Stimulated activated naive CD8-positive, alpha-beta T cell treated with anti-CD3 and anti-CD28 coated beads, Interleukin-15, amount 100 ng/mL, for 72 hours (primary cell): ENCODE data around the gene DDX39B.
"Not testable (repeated sequence)": the region's sequence is repeated elsewhere in the genome, so short reads cannot be mapped to it uniquely, and the experiment has no call there.

Experiments
- ATAC-seq: fragments of 150-1000 bp; cut with Tn5 transposase; 2 replicates; pipeline ENCODE4 v1.10.0; 2021; ENCODE audit warnings: mild to moderate bottlenecking, moderate library complexity
- DNase-seq, 2 donors: peaks; one replicate each; pipeline ENCODE4 v3.0.0; 2021 to 2022
- H3K27ac Mint-ChIP-seq, 2 donors: one replicate each; pipeline ENCODE4 v1.8.0; 2022; ENCODE audit warnings: mild to moderate bottlenecking in 2 of 2, mixed read lengths in 2 of 2, moderate library complexity in 2 of 2
- H3K27me3 Mint-ChIP-seq: one replicate; pipeline ENCODE4 v1.8.0; 2022; ENCODE audit warnings: mixed read lengths
- H3K4me1 Mint-ChIP-seq: one replicate; pipeline ENCODE4 v1.8.0; 2022; ENCODE audit warnings: mild to moderate bottlenecking, mixed read lengths
- H3K4me3 Mint-ChIP-seq, 2 donors: one replicate each; pipeline ENCODE4 v1.8.0; 2022; ENCODE audit warnings: mild to moderate bottlenecking in 2 of 2, mixed read lengths in 2 of 2, moderate library complexity in 1 of 2
- H3K9me3 Mint-ChIP-seq, 2 donors: one replicate each; pipeline ENCODE4 v1.8.0; 2022; ENCODE audit warnings: mixed read lengths in 2 of 2

Gene DDX39B

DNA sequence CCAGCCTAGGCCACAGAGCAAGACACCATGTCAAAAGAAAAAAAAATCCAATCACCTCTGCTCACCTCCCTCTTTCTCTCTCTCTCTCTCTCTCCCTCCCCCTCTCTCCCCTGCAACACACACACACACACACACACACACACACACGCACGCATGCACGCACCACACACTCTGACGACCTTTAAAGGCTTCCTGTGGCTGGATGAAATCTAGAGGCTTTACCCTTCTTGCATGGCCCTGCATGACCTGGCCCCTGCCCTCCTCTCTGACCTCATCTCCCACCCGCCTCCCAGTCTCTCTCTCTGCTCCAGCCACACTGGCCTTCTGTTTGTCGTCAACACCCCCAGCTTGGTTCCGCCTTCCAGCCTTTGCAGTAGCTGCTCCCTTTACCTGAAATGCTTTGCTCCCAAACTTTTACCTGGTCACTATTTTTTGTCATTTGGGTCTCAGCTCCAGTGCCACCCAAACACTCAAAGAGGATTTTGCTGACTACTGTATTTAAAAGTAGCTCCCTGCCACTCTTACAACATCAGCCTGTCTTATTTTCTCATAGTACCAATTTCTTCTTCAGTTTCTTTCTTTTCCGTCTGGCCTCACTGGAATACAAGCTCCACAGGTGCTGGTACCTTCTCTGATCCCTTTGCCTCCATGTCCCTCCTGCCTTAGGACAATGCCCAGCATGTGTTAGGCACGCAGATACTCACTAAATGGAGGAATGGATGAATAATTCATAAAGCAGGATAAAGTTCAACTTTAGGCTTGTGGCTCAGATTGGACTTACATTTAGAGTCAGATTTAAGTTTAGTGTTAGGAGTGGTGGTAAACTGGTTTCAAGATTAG is 25.9 kb upstream of the DDX39B start:
- Mint-ChIP-seq H3K4me3 (peak overlapping the region; percentile 55 to 66), H3K9me3 (no peaks in the 10 kb centered on the region), H3K4me1 (peaks cover 86% of the 10 kb centered on the region), H3K27ac (peak overlapping the region; percentile 12 to 21), H3K27me3 (no peaks in the 10 kb centered on the region)
- ATAC-seq = peak; percentile 35
- DNase-seq = peak in 1 of 2 donors; percentile 32

DNA sequence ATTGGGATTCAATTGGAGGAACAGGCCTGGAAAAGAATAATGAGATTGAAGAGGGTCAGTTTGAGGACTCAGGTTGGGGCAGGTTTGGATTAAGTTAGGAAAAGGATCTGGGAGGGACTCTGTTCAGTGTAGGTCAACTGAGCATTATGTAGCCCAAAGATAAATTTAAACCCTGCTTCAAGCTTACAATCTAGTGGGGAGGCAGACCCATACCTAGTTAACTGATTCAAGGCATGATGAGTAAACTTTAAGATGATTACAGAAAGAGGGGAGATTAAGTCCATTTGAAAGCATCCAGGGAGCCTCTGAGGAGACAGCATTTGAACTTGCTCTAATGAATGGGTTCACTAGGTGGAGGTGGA is 18.9 kb upstream of the DDX39B start:
- H3K4me3 Mint-ChIP-seq = peak overlapping the region; percentile 72 to 73
- peak overlapping the region in 1 of 2 donors; percentile 85 for H3K27ac Mint-ChIP-seq
- ATAC-seq (no peak), DNase-seq (no peak)
- peaks cover 96% of the 10 kb centered on the region for H3K4me1 Mint-ChIP-seq
- H3K9me3 Mint-ChIP-seq = no peaks in the 10 kb centered on the region
- H3K27me3 Mint-ChIP-seq = no peaks in the 10 kb centered on the region

GRCh38 chr6:31559958-31560696 is 18.3 kb upstream of the DDX39B start:
- Mint-ChIP-seq H3K4me1 (peaks cover 91% of the 10 kb centered on the region), H3K9me3 (no peaks in the 10 kb centered on the region), H3K27ac (peak overlapping the region in 1 of 2 donors; percentile 89), H3K27me3 (no peaks in the 10 kb centered on the region), H3K4me3 (peak overlapping the region; percentile 72 to 73)
- peak; percentile 81 for ATAC-seq
- DNase-seq = peak; percentile 47 to 79

GRCh38 chr6:31559606-31559957 is 17.8 kb upstream of the DDX39B start:
- peak; percentile 48 for ATAC-seq
- Mint-ChIP-seq H3K27ac (peak overlapping the region; percentile 89 to 94), H3K4me1 (peaks cover 90% of the 10 kb centered on the region), H3K27me3 (no peaks in the 10 kb centered on the region), H3K9me3 (no peaks in the 10 kb centered on the region), H3K4me3 (peak overlapping the region; percentile 72 to 73)
- no peak for DNase-seq

- no peaks in the 10 kb centered on the region for H3K27me3 Mint-ChIP-seq
- H3K4me3 Mint-ChIP-seq = peak overlapping the region; percentile 72 to 73
- peaks cover 92% of the 10 kb centered on the region for H3K4me1 Mint-ChIP-seq
- no peaks in the 10 kb centered on the region for H3K9me3 Mint-ChIP-seq
- H3K27ac Mint-ChIP-seq = peak overlapping the region; percentile 89 to 94
- peak; percentile 62 for ATAC-seq
- peak; percentile 56 to 64 for DNase-seq
These were observed 17.1 kb upstream of the DDX39B start for GRCh38 chr6:31558631-31559500.

GRCh38 chr6:31558318-31558625 is 16.5 kb upstream of the DDX39B start:
- Mint-ChIP-seq H3K4me1 (peaks cover 86% of the 10 kb centered on the region), H3K27ac (peak overlapping the region; percentile 89 to 94), H3K27me3 (no peaks in the 10 kb centered on the region), H3K4me3 (peak overlapping the region; percentile 72 to 73), H3K9me3 (no peaks in the 10 kb centered on the region)
- DNase-seq (no peak), ATAC-seq (no peak)

DNA sequence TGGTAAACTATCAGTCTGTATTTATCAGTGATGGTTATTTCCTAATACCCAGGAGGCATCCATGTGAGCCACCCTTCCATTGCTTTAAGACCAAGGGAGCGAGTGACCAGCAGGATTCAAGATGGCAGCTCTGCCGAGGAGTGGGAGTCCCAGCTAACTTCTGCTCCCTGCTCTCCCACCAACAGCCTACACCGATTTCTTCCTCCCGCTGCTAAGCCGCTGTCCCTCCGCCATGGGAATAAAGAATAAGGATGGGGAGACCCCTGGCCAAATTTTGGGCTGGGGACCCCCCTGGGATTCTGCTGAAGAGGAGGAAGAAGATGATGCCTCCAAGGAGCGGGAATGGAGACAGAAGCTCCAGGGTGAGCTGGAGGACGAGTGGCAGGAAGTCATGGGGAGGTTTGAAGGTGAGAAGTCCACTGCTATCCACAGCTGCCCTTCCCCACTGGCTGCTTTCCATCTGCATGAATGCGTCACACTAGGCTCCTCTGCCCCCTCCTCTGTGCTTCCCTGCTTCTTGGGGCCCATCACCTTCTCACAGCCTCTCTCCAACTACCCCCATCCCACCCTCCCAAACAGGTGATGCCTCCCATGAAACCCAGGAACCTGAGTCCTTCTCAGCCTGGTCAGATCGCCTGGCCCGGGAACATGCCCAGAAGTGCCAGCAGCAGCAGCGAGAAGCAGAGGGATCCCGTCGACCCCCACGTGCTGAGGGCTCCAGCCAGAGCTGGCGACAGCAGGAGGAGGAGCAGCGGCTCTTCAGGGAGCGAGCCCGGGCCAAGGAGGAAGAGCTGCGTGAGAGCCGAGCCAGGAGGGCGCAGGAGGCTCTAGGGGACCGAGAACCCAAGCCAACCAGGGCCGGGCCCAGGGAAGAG is 15.9 kb upstream of the DDX39B start:
- ATAC-seq = no peak
- DNase-seq = no peak
- peak overlapping the region in 1 of 2 donors; percentile 94 for H3K27ac Mint-ChIP-seq
- no peaks in the 10 kb centered on the region for H3K9me3 Mint-ChIP-seq
- H3K27me3 Mint-ChIP-seq = no peaks in the 10 kb centered on the region
- peak overlapping the region; percentile 72 to 73 for H3K4me3 Mint-ChIP-seq
- H3K4me1 Mint-ChIP-seq = peaks cover 80% of the 10 kb centered on the region

- ATAC-seq (no peak), DNase-seq (no peak)
- H3K27ac Mint-ChIP-seq = no peak overlapping the region
- H3K27me3 Mint-ChIP-seq = no peaks in the 10 kb centered on the region
- peaks cover 79% of the 10 kb centered on the region for H3K4me1 Mint-ChIP-seq
- no peaks in the 10 kb centered on the region for H3K9me3 Mint-ChIP-seq
- H3K4me3 Mint-ChIP-seq = peak overlapping the region; percentile 18 to 44
These were observed 14.5 kb upstream of the DDX39B start for GRCh38 chr6:31556307-31556706.

DNA sequence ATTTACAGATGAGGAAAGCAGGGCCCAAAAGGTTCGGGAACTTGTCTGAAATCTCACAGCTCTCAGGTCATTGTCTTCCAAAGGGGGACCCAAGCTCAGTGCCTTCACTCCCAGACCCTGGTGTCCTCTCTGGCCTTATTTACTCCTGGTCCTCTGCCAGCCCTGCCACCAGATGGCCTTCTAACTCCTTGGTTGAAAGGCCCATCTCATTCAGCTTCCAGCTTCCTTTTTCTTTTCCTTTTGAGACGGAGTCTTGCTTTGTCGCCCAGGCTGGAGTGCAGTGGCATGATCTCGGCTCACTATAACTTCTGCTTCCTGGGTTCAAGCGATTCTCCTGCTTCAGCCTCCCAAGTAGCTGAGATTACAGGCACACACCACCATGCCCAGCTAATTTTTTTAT is 9.6 kb upstream of the DDX39B start:
- H3K27me3 Mint-ChIP-seq, H3K9me3 Mint-ChIP-seq, H3K27ac Mint-ChIP-seq, ATAC-seq: not testable (repeated sequence)
- Mint-ChIP-seq H3K4me1 (peaks cover 55% of the 10 kb centered on the region), H3K4me3 (peak overlapping the region; percentile 11 to 39)
- peak; percentile 41 to 48 for DNase-seq

DNA sequence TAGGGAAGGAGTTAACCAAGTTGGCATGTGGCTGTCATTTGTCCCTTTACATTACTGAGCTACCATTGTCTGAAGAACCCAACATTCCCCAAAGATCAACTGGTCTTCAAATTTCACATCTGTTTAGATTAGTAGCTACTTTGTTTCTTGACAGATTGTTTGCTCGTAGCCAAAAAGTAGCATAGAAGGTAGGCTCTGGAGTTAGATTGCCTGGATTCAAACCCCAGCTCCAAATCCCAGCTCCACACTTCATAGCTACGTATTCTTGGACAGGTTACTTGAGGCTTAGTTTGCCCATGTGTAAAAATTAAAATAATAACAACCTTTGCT is 6.7 kb upstream of the DDX39B start:
- H3K27me3 Mint-ChIP-seq = no peaks in the 10 kb centered on the region
- no peak overlapping the region for H3K27ac Mint-ChIP-seq
- H3K9me3 Mint-ChIP-seq = no peaks in the 10 kb centered on the region
- H3K4me1 Mint-ChIP-seq = peaks cover 52% of the 10 kb centered on the region
- ATAC-seq = no peak
- peak overlapping the region; percentile 83 to 90 for H3K4me3 Mint-ChIP-seq
- no peak for DNase-seq

- ATAC-seq (no peak), DNase-seq (no peak)
- H3K4me3 Mint-ChIP-seq = peak overlapping the region; percentile 83 to 90
- H3K27ac Mint-ChIP-seq = peak overlapping the region; percentile 75 to 78
- H3K4me1 Mint-ChIP-seq = peaks cover 52% of the 10 kb centered on the region
- H3K9me3 Mint-ChIP-seq = no peaks in the 10 kb centered on the region
- H3K27me3 Mint-ChIP-seq = no peaks in the 10 kb centered on the region
These were observed 6.1 kb upstream of the DDX39B start for GRCh38 chr6:31547727-31548543.

- ATAC-seq = peak; percentile 88
- Mint-ChIP-seq H3K4me1 (peaks cover 49% of the 10 kb centered on the region), H3K4me3 (peak within 1 kb of the TSS; percentile 83 to 90), H3K9me3 (no peaks in the 10 kb centered on the region), H3K27ac (peak within 1 kb of the TSS; percentile 75 to 78), H3K27me3 (no peaks in the 10 kb centered on the region)
- peak; percentile 86 to 94 for DNase-seq
These were observed 5.3 kb upstream of the DDX39B start, which contains the start of gene NFKBIL1 for GRCh38 chr6:31546958-31547726. Gene NFKBIL1, plus strand, starts transcription at chr6:31547608. Its CDS starts 87 bp downstream, at chr6:31547695.

GRCh38 chr6:31546339-31546957 is 4.6 kb upstream of the DDX39B start, which contains the start of gene ATP6V1G2:
Gene ATP6V1G2, minus strand, starts transcription at chr6:31546608. Its CDS starts 49 bp downstream, at chr6:31546559.
- no peaks in the 10 kb centered on the region for H3K9me3 Mint-ChIP-seq
- no peaks in the 10 kb centered on the region for H3K27me3 Mint-ChIP-seq
- peak; percentile 91 to 93 for DNase-seq
- peak within 1 kb of the TSS; percentile 83 to 90 for H3K4me3 Mint-ChIP-seq
- H3K27ac Mint-ChIP-seq = peak within 1 kb of the TSS; percentile 75 to 78
- ATAC-seq = peak; percentile 80
- peaks cover 42% of the 10 kb centered on the region for H3K4me1 Mint-ChIP-seq
